ENCODE measurements around the gene VWF. TPM values are rescaled to one million over a fixed set of nuclear protein-coding genes. Genes with fewer than 3 reads are reported as not detected.

VWF gene
- total RNA-seq, 1 experiment from 2014 or later, result 0.41 TPM

DNA sequence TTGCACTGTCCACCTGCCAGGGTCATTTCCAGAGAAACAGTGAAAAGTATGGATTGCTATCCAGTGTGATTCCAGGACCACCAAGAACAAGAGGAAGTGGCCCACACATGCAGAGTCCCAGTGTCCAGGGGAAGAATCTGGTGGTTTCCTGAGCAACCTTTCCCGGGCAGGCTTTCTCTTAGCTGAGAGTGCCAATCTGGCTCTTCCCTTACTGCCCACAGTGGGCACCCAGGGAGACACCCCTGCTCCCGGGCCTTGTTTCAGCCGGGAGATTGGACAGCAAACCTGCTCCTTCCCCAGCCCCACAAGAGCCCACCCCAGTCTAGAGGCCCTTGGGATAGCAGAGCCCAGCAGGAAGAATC lies 62.1 kb downstream of the VWF start:
- ChIA-PET CTCF (interaction anchor here (1.0 to 2.0 kb wide), 3 partner anchors 133 to 222 kb away, joined by 3 to 17 read pairs (median 4); no protein-coding TSS in a partner anchor), POLR2A (no interaction called here)
- BruUV-seq (replicated peaks), result no TSS peak
- H3K4me1 Mint-ChIP-seq (ENCODE audit: low read depth, unreplicated experiment), result peaks cover 36% of the 10 kb centered on the region
- Histone ChIP-seq H3K9me3 (no peaks in the 10 kb centered on the region), H3K36me3 (ENCODE audit: control insufficient read depth, insufficient read depth, low read length) (no peaks in the 10 kb centered on the region), H3K4me1 (peaks cover 14% of the 10 kb centered on the region), H3K4me3 (ENCODE audit: low read depth, low read length) (no peak overlapping the region), H3K27me3 (replicated peaks; ENCODE audit: control insufficient read depth, insufficient read depth, low read length) (no peaks in the 10 kb centered on the region)
- no peaks in the 10 kb centered on the region for H3K9me3 Mint-ChIP-seq (ENCODE audit: unreplicated experiment)
- no peak overlapping the region for H3K4me3 Mint-ChIP-seq (ENCODE audit: unreplicated experiment)
- no peak overlapping the region for H3K27ac Mint-ChIP-seq (ENCODE audit: unreplicated experiment)
- H3K36me3 Mint-ChIP-seq (ENCODE audit: insufficient read depth, unreplicated experiment), result no peaks in the 10 kb centered on the region
- no peak for DNase-seq
- H3K27me3 Mint-ChIP-seq (ENCODE audit: insufficient read depth, unreplicated experiment), result no peaks in the 10 kb centered on the region
- intact Hi-C loops (cut with micrococcal nuclease; ENCODE audit: unreplicated experiment), result no loop called here
- TF ChIP-seq, protein P1, sequence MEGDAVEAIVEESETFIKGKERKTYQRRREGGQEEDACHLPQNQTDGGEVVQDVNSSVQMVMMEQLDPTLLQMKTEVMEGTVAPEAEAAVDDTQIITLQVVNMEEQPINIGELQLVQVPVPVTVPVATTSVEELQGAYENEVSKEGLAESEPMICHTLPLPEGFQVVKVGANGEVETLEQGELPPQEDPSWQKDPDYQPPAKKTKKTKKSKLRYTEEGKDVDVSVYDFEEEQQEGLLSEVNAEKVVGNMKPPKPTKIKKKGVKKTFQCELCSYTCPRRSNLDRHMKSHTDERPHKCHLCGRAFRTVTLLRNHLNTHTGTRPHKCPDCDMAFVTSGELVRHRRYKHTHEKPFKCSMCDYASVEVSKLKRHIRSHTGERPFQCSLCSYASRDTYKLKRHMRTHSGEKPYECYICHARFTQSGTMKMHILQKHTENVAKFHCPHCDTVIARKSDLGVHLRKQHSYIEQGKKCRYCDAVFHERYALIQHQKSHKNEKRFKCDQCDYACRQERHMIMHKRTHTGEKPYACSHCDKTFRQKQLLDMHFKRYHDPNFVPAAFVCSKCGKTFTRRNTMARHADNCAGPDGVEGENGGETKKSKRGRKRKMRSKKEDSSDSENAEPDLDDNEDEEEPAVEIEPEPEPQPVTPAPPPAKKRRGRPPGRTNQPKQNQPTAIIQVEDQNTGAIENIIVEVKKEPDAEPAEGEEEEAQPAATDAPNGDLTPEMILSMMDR (IDR thresholded peaks at IDR 0.05; ENCODE audit: insufficient read depth in 1 of 2, low read depth in 1 of 2, low read length in 1 of 2, severe bottlenecking in 1 of 2, unreplicated experiment in 1 of 2), result no peak

DNA sequence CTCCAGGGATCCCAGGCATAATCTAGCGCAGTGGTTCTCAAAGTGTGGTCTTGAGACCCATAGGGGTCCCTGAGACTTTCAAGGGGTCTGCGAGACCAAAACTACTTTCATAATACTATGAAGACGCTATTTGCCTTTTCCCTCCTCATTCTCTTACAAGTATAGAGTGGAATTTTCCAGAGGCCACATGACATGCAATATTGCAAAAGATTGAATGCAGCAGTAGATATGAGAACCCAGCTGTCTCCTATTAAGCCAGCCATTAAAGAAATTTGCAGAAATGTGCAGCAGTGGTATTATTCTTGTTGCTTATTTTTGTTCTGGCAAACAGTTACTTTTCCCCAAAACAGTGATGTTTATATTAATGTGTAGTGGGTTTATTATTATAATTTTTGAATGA lies 62.8 kb downstream of the VWF start:
- H3K9me3 ChIP-seq, result no peaks in the 10 kb centered on the region
- intact Hi-C loops (cut with micrococcal nuclease; ENCODE audit: unreplicated experiment), result no loop called here
- H3K27me3 ChIP-seq (replicated peaks; ENCODE audit: control insufficient read depth, insufficient read depth, low read length), result no peaks in the 10 kb centered on the region
- Mint-ChIP-seq H3K9me3 (ENCODE audit: unreplicated experiment) (no peaks in the 10 kb centered on the region), H3K4me3 (ENCODE audit: unreplicated experiment) (no peak overlapping the region), H3K36me3 (ENCODE audit: insufficient read depth, unreplicated experiment) (no peaks in the 10 kb centered on the region), H3K27ac (ENCODE audit: unreplicated experiment) (no peak overlapping the region), H3K4me1 (ENCODE audit: low read depth, unreplicated experiment) (peaks cover 28% of the 10 kb centered on the region), H3K27me3 (ENCODE audit: insufficient read depth, unreplicated experiment) (no peaks in the 10 kb centered on the region)
- H3K4me3 ChIP-seq (ENCODE audit: low read depth, low read length), result no peak overlapping the region
- BruUV-seq (replicated peaks), result no TSS peak
- ChIA-PET CTCF (interaction anchor here (0.7 to 2.0 kb wide), 3 partner anchors 134 to 223 kb away, joined by 3 to 17 read pairs (median 4); no protein-coding TSS in a partner anchor), POLR2A (no interaction called here)
- H3K4me1 ChIP-seq, result peaks cover 11% of the 10 kb centered on the region; the same call in 1 of the 2 replicates
- TF ChIP-seq, protein P1 (IDR thresholded peaks at IDR 0.05; ENCODE audit: insufficient read depth in 1 of 2, low read depth in 1 of 2, low read length in 1 of 2, severe bottlenecking in 1 of 2, unreplicated experiment in 1 of 2), result no peak
- H3K36me3 ChIP-seq (ENCODE audit: control insufficient read depth, insufficient read depth, low read length), result no peaks in the 10 kb centered on the region
- DNase-seq, result no peak

DNA sequence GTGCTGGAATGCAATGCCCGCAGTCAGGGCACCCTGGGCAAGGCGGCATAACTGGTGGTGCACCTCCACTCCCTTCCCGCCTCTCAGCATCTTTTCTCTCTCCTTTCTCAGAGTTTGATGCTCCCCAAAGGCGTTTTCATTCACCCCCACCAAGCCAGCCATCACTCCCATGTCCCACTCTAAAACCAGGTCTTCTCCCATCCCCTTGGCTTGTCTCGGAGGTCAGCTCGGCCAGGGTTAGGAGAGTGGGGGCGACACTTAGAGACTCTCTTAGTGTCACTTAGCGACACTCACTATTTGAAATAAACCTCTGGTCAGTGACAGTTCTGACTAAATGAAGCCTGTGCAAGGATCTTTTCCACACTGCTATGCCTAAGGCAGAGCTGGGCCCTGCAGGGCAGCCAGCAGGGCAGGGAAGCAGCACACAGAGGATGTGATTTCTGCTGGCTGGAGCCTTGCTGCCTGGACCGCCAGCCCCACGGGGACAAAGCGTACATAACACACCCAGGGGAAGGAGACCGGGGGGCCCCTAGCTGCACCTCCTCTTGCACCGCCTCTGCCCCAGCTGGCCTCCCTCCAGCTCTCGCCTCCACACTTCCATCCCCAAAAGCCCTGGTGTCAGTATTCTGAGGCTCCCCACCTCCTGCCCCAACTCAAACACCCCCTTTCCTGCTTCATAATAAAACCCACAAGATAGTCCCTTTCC lies 64.5 kb downstream of the VWF start:
- CTCF ChIA-PET, result interaction anchor here (0.8 to 1.5 kb wide), 3 partner anchors 72 to 225 kb away, joined by 3 to 4 read pairs (median 3); no protein-coding TSS in a partner anchor
- H3K27me3 Mint-ChIP-seq (ENCODE audit: insufficient read depth, unreplicated experiment), result no peaks in the 10 kb centered on the region
- no TSS peak for BruUV-seq (replicated peaks)
- no peaks in the 10 kb centered on the region for H3K36me3 ChIP-seq (ENCODE audit: control insufficient read depth, insufficient read depth, low read length)
- H3K4me1 ChIP-seq, result peaks cover 6% of the 10 kb centered on the region; the same call in 1 of the 2 replicates
- no peak for DNase-seq
- no peaks in the 10 kb centered on the region for H3K9me3 ChIP-seq
- H3K4me1 Mint-ChIP-seq (ENCODE audit: low read depth, unreplicated experiment), result peaks cover 21% of the 10 kb centered on the region
- intact Hi-C loops (cut with micrococcal nuclease; ENCODE audit: unreplicated experiment), result no loop called here
- POLR2A ChIA-PET, result no interaction called here
- H3K9me3 Mint-ChIP-seq (ENCODE audit: unreplicated experiment), result no peaks in the 10 kb centered on the region
- no peak overlapping the region for H3K4me3 Mint-ChIP-seq (ENCODE audit: unreplicated experiment)
- no peaks in the 10 kb centered on the region for H3K27me3 ChIP-seq (replicated peaks; ENCODE audit: control insufficient read depth, insufficient read depth, low read length)
- H3K36me3 Mint-ChIP-seq (ENCODE audit: insufficient read depth, unreplicated experiment), result no peaks in the 10 kb centered on the region
- TF ChIP-seq, protein P1 (IDR thresholded peaks at IDR 0.05; ENCODE audit: insufficient read depth in 1 of 2, low read depth in 1 of 2, low read length in 1 of 2, severe bottlenecking in 1 of 2, unreplicated experiment in 1 of 2), result no peak
- no peak overlapping the region for H3K4me3 ChIP-seq (ENCODE audit: low read depth, low read length)
- no peak overlapping the region for H3K27ac Mint-ChIP-seq (ENCODE audit: unreplicated experiment)

Data from Caco-2 (cell line).